HCT116 (cell line): ENCODE measurements around the gene SEMA3F. TPM values are rescaled to one million over a fixed set of nuclear protein-coding genes. Genes with fewer than 3 reads are reported as not detected.

Experiments used
- ATAC-seq: fragments of 200-7000 bp; cut with Tn5 transposase; 2 replicates; pipeline ENCODE4 v1.9.1; 2020; ENCODE audit warnings: mild to moderate bottlenecking, moderate library complexity
- BruUV-seq: library from RNA; stranded (reverse); fragments of 400-500 nt; replicated peaks from 2 replicates; lab custom pipeline; 2021; lab: Mats Ljungman, UMichigan
- CTCF ChIA-PET: fragments of 300-600 bp; sonication (Branson Sonifier 250); formaldehyde crosslinking; loops from one replicate; lab custom pipeline; 2021; ENCODE audit warnings: antibody characterized with exemption; lab: Charles Lee
- POLR2A ChIA-PET: fragments of 300-600, 350-600 bp; sonication (Branson Sonifier 250); formaldehyde crosslinking; loops from one replicate; lab custom pipeline; 2021; ENCODE audit warnings: antibody characterized with exemption; lab: Charles Lee
- RAD21 ChIA-PET, 2 experiments: fragments of 300-600 bp; sonication (Branson Sonifier 250); formaldehyde crosslinking; loops; one replicate each; lab custom pipeline; 2023; ENCODE audit warnings: low total read pairs in 2 of 2; ENCODE audit not compliant: uncharacterized antibody in 2 of 2, unreplicated experiment in 2 of 2, low non-redundant PET in 1 of 2; lab: Charles Lee
- DNase-seq: peaks from one replicate; pipeline ENCODE4 v3.0.0-alpha.2; 2010; ENCODE audit warnings: low read depth, low spot score
- H2AFZ ChIP-seq: fragments of 200-600 bp; shearing (Covaris generic), sonication (generic); 2 replicates; pipeline ENCODE4 v1.6.1; 2017; ENCODE audit warnings: low read depth, mixed run types, mixed read lengths, antibody characterized with exemption, low read length; ENCODE audit not compliant: poor library complexity, severe bottlenecking
- H3K27ac ChIP-seq: 2 replicates; pipeline ENCODE4 v1.5.1; 2012; ENCODE audit warnings: low read depth, low read length
- H3K27me3 ChIP-seq: fragments of 200-600 bp; sonication (generic); 2 replicates; pipeline ENCODE4 v1.6.1; 2016; ENCODE audit warnings: mixed run types, low read length, mixed read lengths; ENCODE audit not compliant: insufficient read depth
- H3K36me3 ChIP-seq, 2 experiments: fragments of 200-500 bp in 1 of 2; fragments of 200-600 bp in 1 of 2; sonication (Bioruptor generic) in 1 of 2; sonication (generic) in 1 of 2; 2 replicates each; pipeline versions ENCODE4 v1.5.1 to v1.6.1; 2014 to 2016; ENCODE audit warnings: low read length in 2 of 2, inconsistent platforms in 1 of 2, mixed read lengths in 1 of 2, mixed run types in 1 of 2; ENCODE audit not compliant: insufficient read depth in 2 of 2, control insufficient read depth in 1 of 2
- H3K4me1 ChIP-seq, 2 experiments: fragments of 200-600 bp in 1 of 2; sonication (generic) in 1 of 2; 2 replicates each; pipeline versions ENCODE4 v1.5.1 to v1.6.1; 2012 to 2017; ENCODE audit warnings: low read length in 2 of 2, inconsistent platforms in 1 of 2, mild to moderate bottlenecking in 1 of 2, mixed read lengths in 1 of 2, mixed run types in 1 of 2, moderate library complexity in 1 of 2; ENCODE audit not compliant: insufficient read depth in 2 of 2, control insufficient read depth in 1 of 2
- H3K4me2 ChIP-seq: fragments of 200-600 bp; sonication (generic); 2 replicates; pipeline ENCODE4 v1.6.1; 2017; ENCODE audit warnings: mixed run types, low read length, mixed read lengths
- H3K4me3 ChIP-seq, 2 experiments: fragments of 200-600 bp in 1 of 2; sonication (generic) in 1 of 2; replicated peaks in 1 of 2; 2 replicates each; pipeline ENCODE4 v1.5.1; 2011 to 2016; ENCODE audit warnings: low read length in 2 of 2, control low read depth in 1 of 2, low read depth in 1 of 2, mild to moderate bottlenecking in 1 of 2, mixed read lengths in 1 of 2, mixed run types in 1 of 2
- H3K79me2 ChIP-seq: fragments of 200-600 bp; sonication (generic); 2 replicates; pipeline ENCODE4 v1.6.1; 2017; ENCODE audit warnings: mild to moderate bottlenecking, mixed run types, low read length, moderate library complexity, mixed read lengths; ENCODE audit not compliant: insufficient read depth
- H3K9ac ChIP-seq: fragments of 200-600 bp; sonication (generic); 2 replicates; pipeline ENCODE4 v1.6.1; 2016; ENCODE audit warnings: low read length, mixed read lengths
- H3K9me2 ChIP-seq: fragments of 200-600 bp; sonication (generic), shearing (Covaris generic); 2 replicates; pipeline ENCODE4 v1.6.1; 2017; ENCODE audit warnings: mixed run types, mild to moderate bottlenecking, moderate library complexity; ENCODE audit not compliant: insufficient read depth
- H3K9me3 ChIP-seq, 2 experiments: fragments of 200-500 bp in 1 of 2; fragments of 200-600 bp in 1 of 2; sonication (Bioruptor generic) in 1 of 2; sonication (generic) in 1 of 2; 2 replicates each; pipeline ENCODE4 v1.6.1; 2014 to 2017; ENCODE audit warnings: low read length in 2 of 2, mixed read lengths in 2 of 2, inconsistent platforms in 1 of 2, low read depth in 1 of 2, mild to moderate bottlenecking in 1 of 2, mixed run types in 1 of 2, moderate library complexity in 1 of 2; ENCODE audit not compliant: control insufficient read depth in 1 of 2, insufficient read depth in 1 of 2
- H4K20me1 ChIP-seq: fragments of 200-600 bp; sonication (generic), shearing (Covaris generic); 2 replicates; pipeline ENCODE4 v1.6.1; 2017; ENCODE audit warnings: mixed run types, mild to moderate bottlenecking, moderate library complexity; ENCODE audit not compliant: insufficient read depth
- SIN3A ChIP-seq: IDR thresholded peaks from 2 replicates; pipeline ENCODE4 v1.6.1; 2012; ENCODE audit warnings: low read depth
- SP1 ChIP-seq: IDR thresholded peaks from 2 replicates; pipeline ENCODE4 v1.6.1; 2012; ENCODE audit warnings: low read depth
- intact Hi-C: fragments of 100-400 bp; cut with micrococcal nuclease; formaldehyde crosslinking; loops from 2 replicates; pipeline ENCODE4 v1.10.0; 2022
- total RNA-seq: library from RNA; stranded (reverse); gene quantifications from one replicate; pipeline ENCODE4 v1.2.1, GENCODE V29; 2021; ENCODE audit not compliant: unreplicated experiment
- TF ChIP-seq, protein P1 (sequence below): IDR thresholded peaks from 2 replicates; pipeline ENCODE4 v1.6.1; 2012
- TF ChIP-seq, protein P2 (sequence below): IDR thresholded peaks from 2 replicates; pipeline ENCODE4 v1.6.1; 2011; ENCODE audit warnings: mild to moderate bottlenecking, low read length, moderate library complexity; ENCODE audit not compliant: insufficient replicate concordance; ENCODE audit errors: extremely low read depth
- TF ChIP-seq, protein P3 (sequence below): IDR thresholded peaks from 2 replicates; pipeline ENCODE4 v1.6.1; 2012

SEMA3F gene
- total RNA-seq, 1 experiment from 2014 or later, result 15.7 TPM

DNA sequence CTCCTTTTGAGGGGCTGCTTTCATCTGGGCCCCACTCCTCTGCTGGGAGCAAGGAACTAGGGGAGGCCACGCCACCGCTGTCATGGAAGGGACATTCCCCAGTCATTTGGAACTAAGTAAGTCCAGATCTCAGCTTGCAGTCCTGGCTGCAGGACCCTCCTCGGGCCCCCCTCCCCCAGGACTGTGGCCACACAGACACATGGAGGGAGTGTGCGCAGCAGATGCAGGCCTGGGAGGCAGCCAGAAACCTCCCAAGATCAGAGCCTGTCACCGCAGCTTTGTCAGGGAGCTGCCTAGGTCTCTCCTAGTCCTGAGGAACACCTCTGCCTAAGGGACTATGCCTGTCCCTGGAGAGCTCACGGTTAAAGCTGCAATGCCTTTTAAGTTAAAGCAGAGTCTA is 7.3 kb upstream of the SEMA3F start:
- intact Hi-C loops, result no loop called here
- ATAC-seq, result no peak
- RAD21 ChIA-PET, result no interaction called here

DNA sequence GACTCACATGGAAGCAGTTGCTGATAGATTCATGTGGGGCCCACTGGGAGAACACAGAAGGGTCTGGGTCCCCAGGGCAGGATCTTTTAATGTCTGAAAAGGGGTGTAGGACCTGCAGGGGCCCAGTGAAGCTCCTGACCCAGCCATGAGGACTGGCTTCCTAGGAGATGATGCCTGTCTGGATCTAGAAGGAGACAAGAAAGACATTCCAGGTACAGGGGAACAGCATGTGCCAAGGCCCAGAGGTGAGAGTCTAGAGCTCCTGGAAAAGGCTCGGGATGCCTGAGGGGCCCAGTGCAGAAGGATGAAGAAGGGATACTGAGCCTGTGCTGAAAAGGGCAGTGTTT is 4.7 kb upstream of the SEMA3F start:
- no peak overlapping the region for H3K9ac ChIP-seq
- no peak overlapping the region for H3K27ac ChIP-seq
- H3K4me1 ChIP-seq, result peaks cover 0 to 10% of the 10 kb centered on the region in 2 experiments; a peak in 1 of 4 replicates
- ATAC-seq (no peak), DNase-seq (no peak)
- H3K79me2 ChIP-seq, result no peaks in the 10 kb centered on the region
- TF ChIP-seq, protein P1, sequence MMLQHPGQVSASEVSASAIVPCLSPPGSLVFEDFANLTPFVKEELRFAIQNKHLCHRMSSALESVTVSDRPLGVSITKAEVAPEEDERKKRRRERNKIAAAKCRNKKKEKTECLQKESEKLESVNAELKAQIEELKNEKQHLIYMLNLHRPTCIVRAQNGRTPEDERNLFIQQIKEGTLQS, result no peak
- TF ChIP-seq, protein P2, sequence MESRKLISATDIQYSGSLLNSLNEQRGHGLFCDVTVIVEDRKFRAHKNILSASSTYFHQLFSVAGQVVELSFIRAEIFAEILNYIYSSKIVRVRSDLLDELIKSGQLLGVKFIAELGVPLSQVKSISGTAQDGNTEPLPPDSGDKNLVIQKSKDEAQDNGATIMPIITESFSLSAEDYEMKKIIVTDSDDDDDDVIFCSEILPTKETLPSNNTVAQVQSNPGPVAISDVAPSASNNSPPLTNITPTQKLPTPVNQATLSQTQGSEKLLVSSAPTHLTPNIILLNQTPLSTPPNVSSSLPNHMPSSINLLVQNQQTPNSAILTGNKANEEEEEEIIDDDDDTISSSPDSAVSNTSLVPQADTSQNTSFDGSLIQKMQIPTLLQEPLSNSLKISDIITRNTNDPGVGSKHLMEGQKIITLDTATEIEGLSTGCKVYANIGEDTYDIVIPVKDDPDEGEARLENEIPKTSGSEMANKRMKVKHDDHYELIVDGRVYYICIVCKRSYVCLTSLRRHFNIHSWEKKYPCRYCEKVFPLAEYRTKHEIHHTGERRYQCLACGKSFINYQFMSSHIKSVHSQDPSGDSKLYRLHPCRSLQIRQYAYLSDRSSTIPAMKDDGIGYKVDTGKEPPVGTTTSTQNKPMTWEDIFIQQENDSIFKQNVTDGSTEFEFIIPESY, result no peak
- TF ChIP-seq SP1, result no peak
- no peaks in the 10 kb centered on the region for H4K20me1 ChIP-seq
- H3K27me3 ChIP-seq, result no peaks in the 10 kb centered on the region
- BruUV-seq, result no TSS peak
- intact Hi-C loops, result no loop called here
- H3K4me2 ChIP-seq, result no peak overlapping the region
- CTCF ChIA-PET, result no interaction called here
- no peaks in the 10 kb centered on the region for H3K9me2 ChIP-seq
- H3K4me3 ChIP-seq, result no peak overlapping the region
- POLR2A ChIA-PET, result no interaction called here
- RAD21 ChIA-PET, result no interaction called here
- H3K9me3 ChIP-seq, result no peaks in the 10 kb centered on the region
- H2AFZ ChIP-seq, result no peak overlapping the region
- H3K36me3 ChIP-seq, result no peaks in the 10 kb centered on the region

More for the DNA sequence above, 7.3 kb upstream of the SEMA3F start:
- H3K9ac ChIP-seq, result no peak overlapping the region
- no peaks in the 10 kb centered on the region for H3K9me3 ChIP-seq
- no peaks in the 10 kb centered on the region for H4K20me1 ChIP-seq
- H3K27ac ChIP-seq, result no peak overlapping the region
- peaks cover 0 to 3% of the 10 kb centered on the region in 2 experiments; a peak in 1 of 4 replicates for H3K4me1 ChIP-seq
- POLR2A ChIA-PET, result no interaction called here
- no peaks in the 10 kb centered on the region for H3K36me3 ChIP-seq
- no peaks in the 10 kb centered on the region for H3K79me2 ChIP-seq
- no TSS peak for BruUV-seq
- no peak for DNase-seq
- no peak overlapping the region for H3K4me2 ChIP-seq
- H3K9me2 ChIP-seq, result no peaks in the 10 kb centered on the region
- H2AFZ ChIP-seq, result no peak overlapping the region
- CTCF ChIA-PET, result no interaction called here
- H3K4me3 ChIP-seq, result no peak overlapping the region
- TF ChIP-seq, protein P3, sequence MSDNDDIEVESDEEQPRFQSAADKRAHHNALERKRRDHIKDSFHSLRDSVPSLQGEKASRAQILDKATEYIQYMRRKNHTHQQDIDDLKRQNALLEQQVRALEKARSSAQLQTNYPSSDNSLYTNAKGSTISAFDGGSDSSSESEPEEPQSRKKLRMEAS, result no peak
- no peak for TF ChIP-seq SIN3A
- H3K27me3 ChIP-seq, result no peaks in the 10 kb centered on the region
